ENCODE results near the gene MFN1.

- TF ChIP-seq CTCF (IDR thresholded peaks at IDR 0.05; ENCODE audit: low read length) (no peak), EZH2phosphoT487 (IDR thresholded peaks at IDR 0.05; ENCODE audit: low read length) (no peak)
Measured at GRCh38 chr3:179430277-179430870, 82.9 kb downstream of the MFN1 start.
